Measurements from ENCODE around the gene TMEM8B.

TMEM8B gene

GRCh38 chr9:35840881-35841644, 12.0 kb downstream of the TMEM8B start:
- no peak for DNase-seq

GRCh38 chr9:35841645-35841900, 12.5 kb downstream of the TMEM8B start:
- no peak for DNase-seq

- no peak for DNase-seq
Observed at GRCh38 chr9:35842020-35842745, 13.2 kb downstream of the TMEM8B start.

- DNase-seq: no peak
Observed at GRCh38 chr9:35842795-35843194, 13.8 kb downstream of the TMEM8B start.

DNA sequence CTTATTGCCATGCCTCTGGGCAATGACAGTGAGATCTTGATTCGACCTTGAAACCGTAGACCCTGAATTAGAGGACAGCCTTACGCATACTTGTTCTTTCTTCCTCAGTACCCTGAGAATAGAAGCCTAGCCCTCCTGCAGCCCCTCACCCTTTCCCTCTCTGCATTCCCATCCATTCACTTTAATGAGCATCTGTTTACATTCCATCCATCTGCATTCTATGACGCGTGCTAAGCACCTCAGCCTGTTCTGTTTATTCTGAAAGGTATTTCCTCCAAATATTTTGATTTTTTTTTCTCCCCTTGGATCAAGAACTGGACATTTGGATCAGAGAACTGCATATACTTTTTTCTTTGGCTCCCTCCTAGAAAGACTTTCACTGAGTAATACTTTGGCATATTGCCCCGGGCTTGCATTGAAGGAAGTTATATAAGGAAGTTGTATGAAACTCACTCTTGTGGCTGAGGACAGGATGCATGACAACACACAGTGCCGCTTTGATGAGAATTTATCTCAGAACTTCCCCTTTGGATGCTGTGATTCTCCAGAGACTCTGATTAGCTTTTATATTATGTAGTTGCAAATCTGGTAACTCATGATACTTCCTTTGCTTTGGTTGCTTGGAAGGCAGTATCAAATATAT, 15.7 kb downstream of the TMEM8B start:
- DNase-seq: peak; percentile 61

GRCh38 chr9:35845824-35846771, 17.1 kb downstream of the TMEM8B start:
- DNase-seq: no peak

DNA sequence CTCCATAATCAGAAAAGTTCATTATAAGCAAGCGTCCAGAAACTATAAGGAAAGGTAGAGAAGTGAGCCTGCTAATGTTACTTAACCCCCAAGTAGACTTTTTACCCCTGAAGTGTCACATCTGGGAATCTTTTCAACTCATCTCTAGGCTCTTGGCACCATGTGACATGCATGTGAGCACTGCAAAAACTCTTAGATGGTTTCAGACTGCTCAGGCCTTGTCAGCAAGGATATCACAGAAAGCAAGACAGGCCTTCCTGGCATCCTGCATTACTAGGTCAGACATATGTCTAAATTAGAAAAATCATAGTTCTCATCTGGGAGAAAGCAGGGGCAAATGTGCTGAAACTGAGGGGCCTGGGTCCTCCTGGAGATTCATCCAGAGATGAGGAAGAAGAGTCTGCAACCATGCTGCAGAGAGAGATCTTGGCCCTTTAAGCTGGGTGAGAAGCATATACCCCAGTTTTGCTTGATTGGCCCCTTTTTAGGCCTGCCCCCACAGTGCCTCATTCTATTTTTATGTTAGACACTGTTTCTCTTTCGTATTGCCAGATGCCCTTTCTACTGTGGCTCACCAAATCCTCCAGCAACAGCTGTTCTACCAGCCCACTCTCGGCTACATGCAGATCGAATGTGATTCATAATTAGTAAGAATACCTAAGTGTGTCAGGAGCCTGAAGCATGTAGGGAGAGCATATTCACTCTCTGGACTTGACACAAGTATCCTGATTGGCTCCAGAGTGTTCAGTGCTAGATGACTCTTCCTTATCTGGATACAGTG, 19.0 kb downstream of the TMEM8B start:
- peak; percentile 63 for DNase-seq

- no peak for DNase-seq
Observed at GRCh38 chr9:35852267-35852815, 23.3 kb downstream of the TMEM8B start.

DNA sequence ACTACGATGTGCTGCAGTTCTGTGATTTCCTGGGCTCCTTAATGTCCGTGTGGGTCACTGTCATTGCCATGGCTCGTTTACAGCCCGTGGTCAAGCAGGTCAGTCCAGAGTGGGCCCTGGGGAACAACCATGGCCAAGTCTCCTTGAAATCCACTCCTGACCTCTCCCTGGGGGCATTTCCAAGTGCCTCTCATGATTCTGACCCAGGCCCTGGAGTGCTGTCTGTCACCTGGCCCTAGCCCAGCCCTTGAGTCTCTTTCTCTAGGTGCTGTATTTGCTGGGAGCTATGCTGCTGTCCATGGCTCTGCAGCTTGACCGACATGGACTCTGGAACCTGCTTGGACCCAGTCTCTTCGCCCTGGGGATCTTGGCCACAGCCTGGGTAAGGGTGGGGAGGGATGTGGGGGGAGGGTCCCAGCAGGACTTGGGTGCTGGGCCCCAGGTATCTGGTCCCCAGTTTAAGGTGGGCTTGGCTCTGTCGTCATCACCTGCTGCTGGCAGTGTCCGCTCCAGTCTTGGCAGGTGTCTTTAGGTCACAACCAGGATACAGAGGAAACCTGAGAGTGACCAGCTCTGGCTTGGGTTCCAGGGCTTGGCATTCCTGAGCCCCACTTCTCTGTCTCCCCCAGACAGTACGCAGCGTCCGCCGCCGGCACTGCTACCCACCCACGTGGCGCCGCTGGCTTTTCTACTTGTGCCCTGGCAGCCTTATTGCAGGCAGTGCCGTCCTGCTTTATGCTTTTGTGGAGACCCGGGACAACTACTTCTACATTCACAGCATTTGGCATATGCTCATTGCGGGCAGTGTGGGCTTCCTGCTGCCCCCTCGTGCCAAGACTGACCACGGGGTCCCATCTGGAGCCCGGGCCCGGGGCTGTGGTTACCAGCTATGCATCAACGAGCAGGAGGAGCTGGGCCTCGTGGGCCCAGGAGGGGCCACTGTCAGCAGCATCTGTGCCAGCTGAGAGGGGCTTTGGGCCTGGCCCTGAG, 24.1 kb downstream of the TMEM8B start:
- DNase-seq: no peak

DNA sequence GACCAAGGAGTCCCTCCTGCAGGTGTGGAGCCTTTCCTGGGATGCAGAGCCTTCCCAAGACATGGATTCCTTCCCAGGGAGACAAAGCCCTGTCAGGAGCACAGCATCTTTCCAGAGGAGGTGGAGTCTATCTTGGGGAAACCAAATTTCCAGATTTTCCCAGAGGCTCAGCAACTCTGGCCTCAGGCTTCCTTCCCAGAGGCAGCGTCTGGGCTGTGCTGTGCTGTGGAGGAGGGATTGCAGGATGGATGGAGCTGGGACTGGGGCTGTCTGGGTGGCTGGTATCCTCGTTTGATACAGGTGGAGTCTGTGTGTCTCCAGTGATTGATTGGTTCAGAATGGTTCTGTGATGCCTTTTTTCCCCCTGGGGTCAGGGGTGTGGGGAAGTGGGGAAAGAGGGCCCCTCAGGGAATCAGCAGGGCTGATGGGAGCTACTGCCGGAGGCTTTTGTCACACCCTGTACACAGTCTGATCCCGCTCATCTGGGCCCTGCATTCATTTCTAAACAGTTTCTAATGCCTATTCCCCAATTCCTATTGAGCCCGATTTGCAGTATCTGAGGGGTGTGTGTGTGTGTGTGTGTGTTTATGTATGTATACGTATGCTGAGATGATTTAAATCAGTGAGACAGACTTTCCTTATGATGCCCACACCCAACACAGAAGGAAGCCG, 25.2 kb downstream of the TMEM8B start:
- DNase-seq: no peak

GRCh38 chr9:35856206-35856605, 27.2 kb downstream of the TMEM8B start:
- DNase-seq: no peak

DNA sequence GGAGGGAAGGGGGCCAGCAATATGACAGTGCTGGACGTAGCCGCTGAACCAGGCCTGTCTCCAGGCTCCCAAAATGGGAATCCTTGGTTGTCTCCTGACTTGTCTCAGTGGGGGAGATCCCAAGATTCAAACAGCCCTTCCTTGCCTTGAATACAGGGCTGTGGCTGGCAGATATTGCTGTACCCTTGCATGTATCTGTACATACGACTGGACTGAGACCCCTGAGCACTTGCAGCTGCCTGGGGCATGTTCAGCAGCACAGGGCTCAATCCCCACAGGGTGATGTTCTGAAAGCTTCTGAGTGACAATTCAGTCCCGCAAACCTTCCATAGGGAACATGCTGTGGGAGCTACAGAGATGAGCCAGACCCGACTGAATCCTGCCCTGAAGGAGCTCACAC, 27.9 kb downstream of the TMEM8B start:
- no peak for DNase-seq

DNA sequence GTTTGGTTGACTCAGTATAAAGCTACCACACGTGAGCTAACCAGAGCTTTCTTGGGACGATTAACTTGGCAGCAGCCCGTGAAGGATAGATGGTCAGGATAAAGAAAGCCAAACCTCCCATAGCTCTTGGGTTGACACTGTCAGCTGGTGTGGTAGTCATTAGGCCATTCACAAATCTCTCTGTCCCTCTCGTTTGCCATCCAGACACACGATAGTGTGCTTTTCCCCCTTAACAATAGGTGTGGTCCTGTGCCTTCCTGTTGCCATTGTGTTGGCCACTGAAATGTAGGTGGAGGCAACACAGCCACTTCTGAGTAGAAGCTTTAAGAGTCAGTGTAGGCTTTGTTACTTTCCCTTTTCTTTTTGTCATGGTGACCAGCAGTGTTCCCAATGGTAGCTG, 29.4 kb downstream of the TMEM8B start:
- no peak for DNase-seq

- no peak for DNase-seq
Observed at GRCh38 chr9:35859310-35859989, 30.4 kb downstream of the TMEM8B start.

- DNase-seq: no peak
Observed at GRCh38 chr9:35859990-35860339, 30.9 kb downstream of the TMEM8B start.

- DNase-seq: no peak
Observed at GRCh38 chr9:35861161-35861897, 32.3 kb downstream of the TMEM8B start.

DNA sequence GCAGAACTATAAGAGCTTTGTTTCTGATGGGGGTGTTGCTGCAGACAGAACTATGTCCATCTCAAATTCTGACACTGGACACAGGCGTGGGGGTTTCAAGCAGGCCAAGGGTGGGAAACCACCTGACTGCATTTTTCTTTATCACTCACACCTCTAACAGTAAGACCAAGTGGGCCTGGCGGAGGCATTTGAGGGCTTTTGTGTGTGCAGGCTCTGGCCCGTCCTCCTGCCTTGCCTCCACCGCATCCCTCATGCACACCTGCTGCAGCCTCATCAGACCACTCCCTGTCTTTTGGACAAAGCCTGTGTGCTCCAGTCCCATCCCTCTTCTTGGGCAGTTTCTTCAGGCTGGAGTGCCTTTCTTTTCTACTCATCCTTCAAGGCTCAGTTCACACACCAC, 33.3 kb downstream of the TMEM8B start:
- no peak for DNase-seq

- no peak for DNase-seq
Observed at GRCh38 chr9:35863583-35863982, 34.6 kb downstream of the TMEM8B start.
